IMR-90 (cell line): ENCODE results near the gene ACVR1. TPM values are rescaled to one million over a fixed set of nuclear protein-coding genes. Genes with fewer than 3 reads are reported as not detected.

Experiments
- ATAC-seq: fragments of 200-7000 bp; cut with Tn5 transposase; 2 replicates; pipeline ENCODE4 v1.9.1; 2020; ENCODE audit warnings: low read depth, mild to moderate bottlenecking, moderate library complexity
- BruUV-seq: library from RNA; stranded (reverse); fragments of 400-500 nt; replicated peaks from 2 replicates; lab custom pipeline; 2021; lab: Mats Ljungman, UMichigan
- CTCF ChIA-PET: fragments of 300-600 bp; formaldehyde crosslinking; extraction: SDS; loops from one replicate; lab custom pipeline; 2021; ENCODE audit warnings: antibody characterized with exemption; lab: Yijun Ruan, JAX
- POLR2A ChIA-PET: fragments of 300-600 bp; sonication (Branson Sonifier 250); formaldehyde crosslinking; loops from one replicate; lab custom pipeline; 2022; ENCODE audit warnings: antibody characterized with exemption; ENCODE audit not compliant: unreplicated experiment; lab: Charles Lee
- DNase-seq: peaks from one replicate; pipeline ENCODE4 v3.0.0; 2013
- H2AFZ ChIP-seq: replicated peaks from 2 replicates; pipeline ENCODE3; 2013; ENCODE audit warnings: low read length, mild to moderate bottlenecking; ENCODE audit not compliant: poor library complexity
- H2AK5ac ChIP-seq: 2 replicates; pipeline ENCODE4 v1.6.1; 2013; ENCODE audit warnings: low read depth, low read length, inconsistent platforms
- H2AK9ac ChIP-seq: replicated peaks from 2 replicates; pipeline ENCODE3; 2013; ENCODE audit warnings: mild to moderate bottlenecking, low read depth, low read length, moderate library complexity; ENCODE audit not compliant: poor library complexity
- H2BK120ac ChIP-seq: 2 replicates; pipeline ENCODE4 v1.6.1; 2013; ENCODE audit warnings: low read depth, low read length, inconsistent platforms
- H2BK15ac ChIP-seq: 3 replicates; pipeline ENCODE4 v1.6.1; 2013; ENCODE audit warnings: low read depth, low read length, inconsistent platforms
- H2BK20ac ChIP-seq: 2 replicates; pipeline ENCODE4 v1.6.1; 2013; ENCODE audit warnings: low read depth, mild to moderate bottlenecking, inconsistent platforms, low read length, moderate library complexity
- H2BK5ac ChIP-seq: 2 replicates; pipeline ENCODE4 v1.6.1; 2013; ENCODE audit warnings: mild to moderate bottlenecking, low read depth, low read length, inconsistent platforms; ENCODE audit not compliant: poor library complexity, severe bottlenecking
- H3K14ac ChIP-seq: replicated peaks from 2 replicates; pipeline ENCODE4 v1.6.1; 2013; ENCODE audit warnings: low read depth, low read length, inconsistent platforms
- H3K18ac ChIP-seq: 2 replicates; pipeline ENCODE4 v1.6.1; 2013; ENCODE audit warnings: low read depth, low read length, control low read depth
- H3K23ac ChIP-seq: 2 replicates; pipeline ENCODE4 v1.6.1; 2013; ENCODE audit warnings: low read depth, low read length, inconsistent platforms
- H3K27ac ChIP-seq: 2 replicates; pipeline ENCODE4 v1.5.1; 2013; ENCODE audit warnings: mild to moderate bottlenecking, control low read depth, low read length; ENCODE audit not compliant: insufficient read depth
- H3K27me3 ChIP-seq: 2 replicates; pipeline ENCODE4 v1.6.1; 2013; ENCODE audit warnings: low read length; ENCODE audit not compliant: control insufficient read depth, insufficient read depth
- H3K36me3 ChIP-seq: 2 replicates; pipeline ENCODE4 v1.6.1; 2013; ENCODE audit warnings: low read length, mixed read lengths; ENCODE audit not compliant: control insufficient read depth, insufficient read depth
- H3K4ac ChIP-seq: 2 replicates; pipeline ENCODE4 v1.6.1; 2013; ENCODE audit warnings: low read depth, low read length, inconsistent platforms
- H3K4me1 ChIP-seq: 2 replicates; pipeline ENCODE4 v1.6.1; 2013; ENCODE audit warnings: low read length, mixed read lengths; ENCODE audit not compliant: control insufficient read depth, insufficient read depth
- H3K4me2 ChIP-seq: 2 replicates; pipeline ENCODE4 v1.6.1; 2013; ENCODE audit warnings: low read depth, mild to moderate bottlenecking, control low read depth, low read length, moderate library complexity
- H3K4me3 ChIP-seq: 2 replicates; pipeline ENCODE4 v1.5.1; 2013; ENCODE audit warnings: low read depth, mild to moderate bottlenecking, control low read depth, low read length, moderate library complexity; ENCODE audit not compliant: insufficient read depth
- H3K56ac ChIP-seq: 2 replicates; pipeline ENCODE4 v1.6.1; 2013; ENCODE audit warnings: low read length, inconsistent platforms; ENCODE audit not compliant: insufficient read depth; ENCODE audit errors: extremely low read depth
- H3K79me1 ChIP-seq, 2 experiments: 2 replicates each; pipeline ENCODE4 v1.6.1; 2013; ENCODE audit warnings: low read length in 2 of 2, inconsistent platforms in 1 of 2, low read depth in 1 of 2
- H3K9ac ChIP-seq: 2 replicates; pipeline ENCODE4 v1.6.1; 2013; ENCODE audit warnings: low read depth, low read length, control low read depth
- H3K9me1 ChIP-seq: 2 replicates; pipeline ENCODE4 v1.6.1; 2013; ENCODE audit warnings: low read length, inconsistent platforms; ENCODE audit not compliant: insufficient read depth
- H3K9me3 ChIP-seq: 2 replicates; pipeline ENCODE4 v1.6.1; 2013; ENCODE audit warnings: low read length; ENCODE audit not compliant: control insufficient read depth, insufficient read depth
- H4K20me1 ChIP-seq: 2 replicates; pipeline ENCODE4 v1.6.1; 2013; ENCODE audit warnings: low read length, inconsistent platforms; ENCODE audit not compliant: insufficient read depth
- H4K5ac ChIP-seq: 2 replicates; pipeline ENCODE4 v1.6.1; 2013; ENCODE audit warnings: mild to moderate bottlenecking, low read depth, low read length, control low read depth
- H4K8ac ChIP-seq, 2 experiments: 2 replicates each; pipeline ENCODE4 v1.6.1; 2013; ENCODE audit warnings: low read depth in 2 of 2, low read length in 2 of 2, control low read depth in 1 of 2, inconsistent platforms in 1 of 2
- H4K91ac ChIP-seq: 2 replicates; pipeline ENCODE4 v1.6.1; 2013; ENCODE audit warnings: low read depth, low read length, inconsistent platforms; ENCODE audit not compliant: insufficient read depth
- BHLHE40 ChIP-seq: fragments of 150-350 bp; IDR thresholded peaks from 2 replicates; pipeline ENCODE4 v1.6.1; 2016; ENCODE audit warnings: mild to moderate bottlenecking, low read depth, low read length
- CTCF ChIP-seq: conservative IDR thresholded peaks from 2 replicates; pipeline ENCODE4 v1.5.1; 2012; ENCODE audit warnings: mild to moderate bottlenecking, low read depth, low read length, improper control_type of control experiment
- FOS ChIP-seq: fragments of 150-350 bp; IDR thresholded peaks from 2 replicates; pipeline ENCODE4 v1.6.1; 2016; ENCODE audit warnings: low read depth, low read length
- MAFK ChIP-seq: IDR thresholded peaks from 2 replicates; pipeline ENCODE4 v1.6.1; 2012; ENCODE audit warnings: low read depth, low read length, improper control_type of control experiment
- MAZ ChIP-seq: IDR thresholded peaks from 2 replicates; pipeline ENCODE4 v1.6.1; 2012; ENCODE audit warnings: low read depth, mild to moderate bottlenecking, low read length, improper control_type of control experiment, moderate library complexity, borderline replicate concordance
- NFE2L2 ChIP-seq: fragments of 150-350 bp; IDR thresholded peaks from 2 replicates; pipeline ENCODE4 v1.6.1; 2016; ENCODE audit warnings: low read depth, mild to moderate bottlenecking, low read length
- POLR2A ChIP-seq: IDR thresholded peaks from 2 replicates; pipeline ENCODE4 v1.6.1; 2012; ENCODE audit warnings: mild to moderate bottlenecking, low read depth, low read length
- RAD21 ChIP-seq: IDR thresholded peaks from 2 replicates; pipeline ENCODE4 v1.6.1; 2012; ENCODE audit warnings: low read length, improper control_type of control experiment
- RCOR1 ChIP-seq: IDR thresholded peaks from 2 replicates; pipeline ENCODE4 v1.6.1; 2012; ENCODE audit warnings: mild to moderate bottlenecking, low read length, improper control_type of control experiment; ENCODE audit not compliant: insufficient replicate concordance
- SMC3 ChIP-seq: fragments of 150-350 bp; IDR thresholded peaks from 2 replicates; pipeline ENCODE4 v1.6.1; 2016; ENCODE audit warnings: low read depth, mild to moderate bottlenecking, antibody characterized with exemption, low read length, moderate library complexity
- WGBS, 2 experiments: methylation state at CpG; one replicate each; pipeline versions ENCODE4 v1.1.5 to v1.1.7; 2013; ENCODE audit warnings: missing lambda C conversion rate in 2 of 2; ENCODE audit not compliant: insufficient read length in 1 of 2; ENCODE audit errors: extremely low coverage in 2 of 2; 5-methylcytosine and 5-hydroxymethylcytosine counted together
- dilution Hi-C: fragments of 300-500 bp; cut with HindIII; formaldehyde crosslinking; loops from one replicate; pipeline ENCODE4 v1.14.3; 2018; ENCODE audit warnings: low sequenced_read_pairs; ENCODE audit not compliant: unreplicated experiment
- in situ Hi-C: fragments of 300-500 bp; cut with MboI; formaldehyde crosslinking; loops from 3 replicates; pipeline ENCODE4 v1.14.3; 2019; ENCODE audit warnings: low sequenced_read_pairs, inconsistent platforms, mixed read lengths
- intact Hi-C: fragments of 100-400 bp; cut with micrococcal nuclease; formaldehyde crosslinking; loops from 2 replicates; pipeline ENCODE4 v1.10.0; 2022
- polyA plus RNA-seq, 3 experiments: library from polyadenylated mRNA; depleted of rRNA; stranded (reverse); fragments of >200 nt; gene quantifications; 2 replicates each; pipeline ENCODE4 v1.2.3, GENCODE V29; 2012; ENCODE audit warnings: low replicate concordance in 1 of 3
- total RNA-seq: library from RNA; depleted of rRNA; stranded (reverse); fragments of >200 nt; gene quantifications from 2 replicates; pipeline ENCODE4 v1.2.3, GENCODE V29; 2012

The ACVR1 gene
- total and polyA plus RNA-seq, 2 of the 4 experiments (the other 2 are of a cell fraction), result 21.1 to 40.8 TPM

- Histone ChIP-seq H3K9me1 (no peaks in the 10 kb centered on the region; the same call in 1 of the 2 replicates), H2AK5ac (no peak overlapping the region), H2BK15ac (no peak overlapping the region), H2BK5ac (no peak overlapping the region), H3K18ac (no peak overlapping the region), H3K23ac (no peak overlapping the region), H4K91ac (no peak overlapping the region), H3K56ac (no peak overlapping the region), H2BK20ac (no peak overlapping the region), H3K4me1 (peaks cover 4% of the 10 kb centered on the region; the same call in 1 of the 2 replicates), H3K27ac (no peak overlapping the region), H3K4me2 (no peak overlapping the region), H3K36me3 (peaks cover 18% of the 10 kb centered on the region), H2AK9ac (no peak overlapping the region), H2AFZ (no peak overlapping the region), H3K4me3 (no peak overlapping the region), H3K79me1 (peaks cover 31 to 53% of the 10 kb centered on the region in 2 experiments; a peak in 3 of 4 replicates), H3K9ac (no peak overlapping the region), H2BK120ac (no peak overlapping the region), H3K27me3 (no peaks in the 10 kb centered on the region), H3K9me3 (no peaks in the 10 kb centered on the region), H4K5ac (no peak overlapping the region), H4K8ac (no peak overlapping the region), H3K4ac (no peak overlapping the region), H3K14ac (no peak overlapping the region), H4K20me1 (peaks cover 4% of the 10 kb centered on the region; the same call in 1 of the 2 replicates)
- DNase-seq, result no peak
- no TSS peak for BruUV-seq
- 80% methylated on average over 1 of the region's 7 CpGs; no CpG with 5 or more reads in 1 of the 2 experiments for WGBS, 2 experiments
- intact Hi-C loops, result no loop called here
- TF ChIP-seq POLR2A (no peak), BHLHE40 (no peak), FOS (no peak), NFE2L2 (no peak), RAD21 (no peak), MAFK (no peak), MAZ (no peak), SMC3 (no peak), CTCF (no peak), RCOR1 (no peak)
- no peak for ATAC-seq
- CTCF ChIA-PET, result no interaction called here
- in situ Hi-C loops, result no loop called here
- dilution Hi-C loops, result no loop called here
- POLR2A ChIA-PET, result no interaction called here
These were observed 57.9 kb downstream of the ACVR1 start for GRCh38 chr2:157818227-157818626.
